ENCODE data around the gene ESCO1. TPM values are rescaled to one million over a fixed set of nuclear protein-coding genes. Genes with fewer than 3 reads are reported as not detected.

The ESCO1 gene
- total RNA-seq, 1 experiment from 2014 or later, result 17.3 TPM

- DNase-seq (ENCODE audit: low read depth), result no peak
Measured at GRCh38 chr18:21584391-21584790, 16.1 kb downstream of the ESCO1 start.

GRCh38 chr18:21575656-21576055 lies 24.8 kb downstream of the ESCO1 start:
- no peak for DNase-seq (ENCODE audit: low read depth)

GRCh38 chr18:21571772-21572171 lies 28.7 kb downstream of the ESCO1 start:
- DNase-seq (ENCODE audit: low read depth), result no peak

- DNase-seq (ENCODE audit: low read depth), result no peak
Measured at GRCh38 chr18:21559195-21559594, 41.3 kb downstream of the ESCO1 start.

- DNase-seq (ENCODE audit: low read depth), result no peak
Measured at GRCh38 chr18:21557607-21558253, 42.8 kb downstream of the ESCO1 start.

- no peak for DNase-seq (ENCODE audit: low read depth)
Measured at GRCh38 chr18:21550510-21550970, 50.0 kb downstream of the ESCO1 start.

- DNase-seq (ENCODE audit: low read depth), result no peak
Measured at GRCh38 chr18:21548647-21549046, 51.9 kb downstream of the ESCO1 start.

GRCh38 chr18:21546423-21546822 lies 54.1 kb downstream of the ESCO1 start:
- DNase-seq (ENCODE audit: low read depth), result no peak

- no peak for DNase-seq (ENCODE audit: low read depth)
Measured at GRCh38 chr18:21538230-21538629, 62.3 kb downstream of the ESCO1 start.

GRCh38 chr18:21534327-21534726 lies 66.2 kb downstream of the ESCO1 start:
- no peak for DNase-seq (ENCODE audit: low read depth)

GRCh38 chr18:21526463-21526862 lies 74.0 kb downstream of the ESCO1 start:
- DNase-seq (ENCODE audit: low read depth), result no peak

GRCh38 chr18:21525916-21526315 lies 74.6 kb downstream of the ESCO1 start:
- DNase-seq (ENCODE audit: low read depth), result no peak

- no peak for DNase-seq (ENCODE audit: low read depth)
Measured at GRCh38 chr18:21522530-21522929, 78.0 kb downstream of the ESCO1 start.

GRCh38 chr18:21513741-21514140 lies 86.8 kb downstream of the ESCO1 start:
- no peak for DNase-seq (ENCODE audit: low read depth)

- DNase-seq (ENCODE audit: low read depth), result no peak
Measured at GRCh38 chr18:21513292-21513691, 87.2 kb downstream of the ESCO1 start.

- DNase-seq (ENCODE audit: low read depth), result no peak
Measured at GRCh38 chr18:21509062-21509461, 91.4 kb downstream of the ESCO1 start.

- DNase-seq (ENCODE audit: low read depth), result no peak
Measured at GRCh38 chr18:21507913-21508701, 92.4 kb downstream of the ESCO1 start.

- DNase-seq (ENCODE audit: low read depth), result no peak
Measured at GRCh38 chr18:21502661-21503060, 97.8 kb downstream of the ESCO1 start.

- DNase-seq (ENCODE audit: low read depth), result no peak
Measured at GRCh38 chr18:21499997-21500396, 100.5 kb downstream of the ESCO1 start.

GRCh38 chr18:21496277-21496835 lies 104.1 kb downstream of the ESCO1 start:
- no peak for DNase-seq (ENCODE audit: low read depth)

GRCh38 chr18:21490748-21491147 lies 109.8 kb downstream of the ESCO1 start:
- no peak for DNase-seq (ENCODE audit: low read depth)

GRCh38 chr18:21489919-21490495 lies 110.5 kb downstream of the ESCO1 start:
- DNase-seq (ENCODE audit: low read depth), result no peak

Data from Daoy (cell line).